Renal cortex interstitium (tissue), 11 donors: ENCODE measurements around the gene DDIT4. TPM values are rescaled to one million over a fixed set of nuclear protein-coding genes. Genes with fewer than 3 reads are reported as not detected.

Experiments
- DNase-seq, 11 donors: peaks; one replicate each; pipeline ENCODE4 v3.0.0-alpha.2; 2013; ENCODE audit warnings: low read depth in 9 of 11, low spot score in 4 of 11; ENCODE audit errors: extremely low read depth in 1 of 11
- polyA plus RNA-seq, 3 donors: library from polyadenylated mRNA; unstranded; fragments of 120-200 nt; gene quantifications; one replicate each; pipeline ENCODE4 v1.2.1, GENCODE V29; 2013; ENCODE audit not compliant: insufficient read length in 3 of 3

DDIT4 gene
- polyA plus RNA-seq, 3 donors: 48.3 to 80.7 (median 67.8) TPM

DNA sequence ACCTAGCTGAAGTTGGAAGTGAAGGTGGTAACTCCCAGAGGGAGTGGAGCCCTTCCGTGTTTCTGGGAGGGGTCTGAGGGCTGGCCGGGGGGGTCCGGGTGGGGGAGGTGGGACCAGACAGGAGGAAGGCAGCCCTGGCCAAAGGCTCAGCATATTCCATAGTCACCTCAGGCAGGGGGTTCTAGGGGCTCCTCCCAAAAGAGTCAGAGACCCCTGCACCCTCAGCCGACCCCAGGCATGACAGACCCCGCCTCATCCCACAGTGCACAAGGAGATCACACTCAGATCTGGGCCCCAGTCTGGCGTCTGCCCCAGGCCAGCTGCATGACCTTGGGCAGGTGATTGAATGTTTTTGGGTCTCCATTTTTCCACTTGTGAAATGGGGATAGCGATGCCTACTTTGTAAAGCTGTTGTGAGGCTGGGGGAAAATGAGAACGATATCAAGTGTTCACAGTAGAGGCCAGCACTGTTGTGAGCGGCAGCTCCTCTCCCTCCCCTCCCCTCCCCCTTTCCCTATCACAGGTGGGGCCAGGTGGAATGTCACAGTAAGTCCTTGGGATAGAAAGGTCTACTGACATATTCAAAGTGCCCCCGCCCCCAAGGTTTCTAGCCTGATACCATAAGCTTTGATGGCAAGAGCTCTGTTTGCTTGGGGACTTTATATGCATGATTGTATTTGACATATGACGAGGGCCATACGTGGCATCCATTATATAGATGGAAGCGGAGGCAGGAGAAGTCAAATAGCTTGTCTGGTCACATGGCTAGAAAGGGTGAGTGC lies 47.7 kb downstream of the DDIT4 start:
- DNase-seq: no peak

DNA sequence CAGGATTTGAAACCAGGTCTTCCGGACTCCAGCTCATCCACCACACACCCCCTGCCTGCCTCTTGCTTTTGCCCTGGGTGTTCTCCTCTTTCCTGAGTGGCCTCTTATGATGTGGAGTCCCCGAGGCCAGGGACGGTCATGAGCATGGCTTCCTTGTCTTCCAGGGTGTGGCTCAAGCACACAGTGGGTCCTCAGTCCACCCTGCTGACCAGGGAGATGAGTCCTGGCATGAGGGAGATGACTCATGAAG lies 48.2 kb downstream of the DDIT4 start:
- DNase-seq: no peak

DNA sequence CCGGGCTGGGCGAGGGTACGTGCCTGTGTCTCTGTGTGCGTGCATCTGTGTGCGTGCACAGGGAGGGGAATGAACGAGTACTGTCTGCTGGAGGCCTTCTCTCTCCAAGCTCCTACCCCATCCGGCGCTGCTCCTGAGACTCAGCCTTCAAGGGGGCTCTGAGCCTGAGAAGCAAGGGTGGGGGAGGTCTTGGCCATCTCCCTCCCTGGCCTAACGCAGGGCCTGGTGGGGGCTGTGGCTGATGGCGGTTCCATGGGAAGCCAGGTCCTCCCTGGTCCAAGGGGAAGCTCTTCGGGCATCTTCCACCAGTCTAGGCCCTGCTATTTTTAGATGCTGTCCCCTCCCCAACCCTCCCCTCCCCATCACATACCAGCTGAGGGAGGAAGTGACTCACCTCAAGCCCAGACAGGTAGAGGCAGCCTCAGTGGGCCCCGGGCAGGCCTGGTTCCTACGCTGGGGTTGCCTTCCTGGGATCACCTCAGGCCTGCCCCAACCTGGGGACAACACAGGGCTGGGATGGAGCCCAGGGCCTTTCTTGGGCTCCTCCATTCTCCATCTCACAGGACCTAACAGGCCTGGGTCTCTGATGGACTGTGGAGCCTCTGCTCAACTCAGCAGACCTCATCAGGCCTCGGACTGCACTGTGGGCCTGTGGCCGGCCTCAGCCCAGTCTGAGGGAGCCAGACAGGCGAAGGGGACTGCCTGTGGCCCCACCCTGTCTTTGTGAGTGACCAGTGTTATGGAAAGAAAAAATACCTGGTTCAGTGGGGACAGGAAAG lies 48.7 kb downstream of the DDIT4 start:
- no peak for DNase-seq

DNA sequence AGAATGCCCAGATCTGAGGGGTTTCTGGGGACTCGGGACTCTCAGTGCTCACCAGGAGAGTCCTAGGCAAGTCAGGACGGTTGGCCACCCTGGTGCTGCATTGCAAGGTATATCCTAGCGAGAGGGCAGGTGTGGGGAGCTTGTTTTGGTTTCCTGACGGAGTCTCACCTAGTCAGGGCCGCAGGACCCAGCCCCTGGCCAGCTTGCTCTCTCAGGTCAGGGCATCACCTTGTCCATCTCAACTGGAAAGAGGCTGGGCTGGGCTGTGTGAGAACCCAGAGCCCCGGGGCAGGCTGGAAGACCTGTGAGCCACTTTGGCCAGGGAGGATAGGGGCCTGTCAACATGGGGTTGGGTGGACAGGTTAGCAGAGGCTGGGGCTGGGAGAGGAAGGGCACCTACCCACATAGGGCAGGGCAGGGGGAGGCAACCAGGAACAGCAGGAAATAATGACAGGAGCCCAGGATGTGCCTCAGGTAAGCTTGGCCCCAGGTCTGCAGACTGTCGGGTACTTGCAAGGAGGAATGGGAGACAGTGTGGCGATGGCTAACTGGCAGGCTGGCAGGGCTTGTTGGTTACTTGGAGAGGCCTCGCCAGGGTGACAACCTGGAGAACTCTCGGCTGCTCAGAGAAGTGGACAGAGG lies 49.5 kb downstream of the DDIT4 start:
- no peak for DNase-seq

DNA sequence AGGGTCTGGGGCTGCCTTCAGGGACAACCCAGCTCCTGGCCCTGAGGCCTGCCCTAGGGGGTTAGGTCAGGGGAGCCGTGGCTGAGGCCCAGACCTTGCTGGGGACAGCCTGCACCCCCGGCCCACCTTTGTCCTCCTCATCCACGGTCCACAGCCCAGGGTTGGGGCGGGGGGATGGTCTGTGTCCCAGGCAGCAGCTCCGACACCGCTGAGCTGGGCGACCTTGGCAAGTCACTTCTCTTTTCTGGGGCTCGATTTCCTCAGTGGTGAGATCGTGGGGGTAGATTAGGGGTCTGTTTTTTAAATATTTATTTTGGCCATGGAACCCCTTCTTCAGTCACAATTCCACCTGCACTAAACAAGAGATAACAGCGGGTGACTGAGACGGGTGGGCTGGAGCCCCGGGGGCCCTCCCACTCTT lies 50.1 kb downstream of the DDIT4 start:
- DNase-seq: no peak

Other genes starting within 250 kb of the DDIT4 start
- gene SPOCK2, start 185.4 kb upstream of the DDIT4 start, polyA plus RNA-seq: 100 to 1,000 TPM; 119 to 151 (median 140) TPM
- gene ANAPC16, start 57.9 kb upstream of the DDIT4 start, polyA plus RNA-seq: 100 to 1,000 TPM; 175 to 213 (median 178) TPM
- gene ASCC1, start 57.6 kb upstream of the DDIT4 start, polyA plus RNA-seq: 10 to 100 TPM; 41.3 to 47.0 (median 46.5) TPM
- 10 to 100 TPM; 29.1 to 38.3 (median 35.6) TPM for gene DNAJB12, start 81.0 kb downstream of the DDIT4 start, polyA plus RNA-seq